ENCODE measurements around the gene ZBTB43.

Gene ZBTB43

GRCh38 chr9:126832440-126832839 lies 27.6 kb downstream of the ZBTB43 start:
- DNase-seq: no peak

GRCh38 chr9:126833020-126833419 lies 28.2 kb downstream of the ZBTB43 start:
- DNase-seq: no peak

DNA sequence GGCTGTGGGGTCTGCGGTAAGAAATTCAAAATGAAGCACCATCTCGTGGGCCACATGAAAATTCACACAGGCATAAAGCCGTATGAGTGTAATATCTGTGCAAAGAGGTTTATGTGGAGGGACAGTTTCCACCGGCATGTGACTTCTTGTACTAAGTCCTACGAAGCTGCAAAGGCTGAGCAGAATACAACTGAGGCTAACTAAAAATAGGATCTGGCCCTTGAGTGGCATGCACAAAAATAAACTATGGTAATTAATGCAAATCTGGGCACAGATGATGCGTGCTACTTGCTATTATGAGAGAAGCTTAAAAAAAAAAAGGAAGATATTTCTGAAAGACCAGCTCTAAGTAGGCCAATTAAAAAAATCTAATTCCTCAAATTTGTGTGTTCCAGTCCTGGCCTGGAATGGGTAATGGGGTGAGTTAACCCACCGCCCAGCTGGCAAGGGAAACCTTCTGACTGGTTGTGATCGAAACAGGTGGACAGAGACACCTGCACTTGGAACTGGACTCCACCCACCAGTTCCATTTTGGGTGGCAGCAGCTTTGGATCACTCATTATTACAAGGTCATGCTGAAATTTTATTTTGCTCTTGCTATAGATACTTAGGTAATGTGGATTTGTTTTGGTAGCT lies 29.0 kb downstream of the ZBTB43 start:
- no peak for DNase-seq

DNA sequence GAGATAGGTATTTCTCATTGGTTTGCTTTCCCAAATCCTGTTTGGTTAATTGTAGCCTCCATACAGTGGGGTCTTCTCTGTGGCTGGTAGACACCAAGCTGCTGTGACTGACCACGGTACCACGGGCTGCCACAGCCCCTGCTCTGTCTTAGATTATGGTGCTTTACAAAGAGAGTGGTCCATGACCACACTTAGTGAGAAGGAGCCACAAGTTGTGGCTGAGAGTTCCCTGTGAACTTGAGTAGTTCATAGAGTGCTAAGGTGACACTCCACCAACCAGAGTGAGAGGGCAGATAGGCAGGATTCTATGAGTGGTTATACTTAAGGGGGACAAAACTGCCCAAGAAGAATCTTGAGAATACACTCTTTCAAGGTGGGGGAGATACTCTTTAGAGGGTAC lies 29.8 kb downstream of the ZBTB43 start:
- no peak for DNase-seq

- DNase-seq: no peak
Observed at GRCh38 chr9:126836216-126836615, 31.4 kb downstream of the ZBTB43 start.

DNA sequence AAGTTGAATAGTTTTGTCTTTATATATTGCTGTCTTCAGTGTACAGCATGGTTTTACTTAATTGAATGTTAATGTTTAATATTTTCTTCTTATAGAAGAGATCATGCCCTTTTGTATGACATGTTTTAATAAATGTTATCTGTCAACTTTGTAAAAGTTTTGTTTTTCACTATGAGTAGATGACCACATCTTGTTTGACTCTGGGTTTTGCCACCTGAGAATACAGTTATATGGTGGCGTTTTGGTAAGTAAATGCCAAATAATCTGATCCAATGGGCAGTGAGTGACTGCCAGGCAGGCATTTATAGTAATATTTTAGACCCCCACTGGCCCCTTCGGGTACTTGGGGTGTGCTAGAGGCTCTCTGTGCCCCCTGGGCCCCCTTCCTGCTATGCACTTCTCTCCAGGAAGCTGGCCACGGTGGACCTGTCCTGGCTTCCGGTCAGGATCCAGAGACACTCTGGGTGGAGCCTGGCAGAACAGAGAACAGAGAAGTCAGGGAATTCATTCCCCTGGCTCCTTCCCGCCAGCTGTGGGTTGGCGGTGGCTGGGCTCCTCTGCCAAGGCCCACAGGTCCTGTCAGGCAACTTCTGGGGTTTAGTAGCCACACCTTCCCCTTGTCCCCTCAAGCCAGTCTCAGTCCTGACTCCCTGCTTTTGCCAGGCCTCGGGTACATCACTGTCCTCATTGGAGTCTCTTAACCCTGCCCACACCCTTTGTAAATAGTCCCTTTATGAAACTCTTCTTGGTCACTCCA lies 33.4 kb downstream of the ZBTB43 start:
- DNase-seq: no peak

DNA sequence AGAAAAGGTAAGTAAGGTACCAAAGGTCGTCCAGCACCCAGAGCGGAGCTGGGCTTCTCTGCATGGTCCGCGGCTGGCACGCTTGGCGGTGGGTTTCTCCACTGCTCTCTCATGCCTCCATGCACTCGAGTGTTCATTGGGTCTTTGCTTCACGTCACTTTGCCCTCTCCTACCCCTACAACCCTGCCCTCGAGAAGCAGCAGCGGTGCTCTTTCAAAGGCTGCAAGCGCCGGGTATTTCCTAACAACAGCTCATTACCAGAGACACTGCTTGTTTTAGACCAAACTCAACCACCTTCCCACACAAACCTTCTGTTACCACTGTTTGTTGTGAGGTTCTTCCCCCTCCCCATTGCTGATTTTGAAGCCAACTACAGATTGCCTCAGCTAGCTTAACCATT lies 34.1 kb downstream of the ZBTB43 start:
- no peak for DNase-seq

DNA sequence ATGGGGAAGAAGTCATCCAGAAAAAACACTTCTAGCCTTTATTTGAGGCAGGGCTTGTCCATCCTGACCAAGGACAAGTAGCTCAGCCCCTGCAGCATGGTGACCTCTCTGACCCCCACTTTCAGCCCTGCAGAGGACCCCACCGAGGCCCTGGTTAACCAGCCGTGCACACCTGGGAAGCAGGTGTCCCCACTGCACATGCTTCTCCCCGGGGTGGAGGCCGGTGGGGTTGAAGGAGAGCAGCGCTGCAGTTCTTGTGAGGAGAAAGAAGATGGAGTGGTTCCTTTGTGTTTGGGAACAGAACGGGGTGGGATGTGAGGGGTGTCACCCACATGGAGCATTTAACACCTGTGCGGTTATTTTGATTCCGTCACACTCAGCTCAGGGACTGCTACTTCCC lies 34.5 kb downstream of the ZBTB43 start:
- DNase-seq: no peak

DNA sequence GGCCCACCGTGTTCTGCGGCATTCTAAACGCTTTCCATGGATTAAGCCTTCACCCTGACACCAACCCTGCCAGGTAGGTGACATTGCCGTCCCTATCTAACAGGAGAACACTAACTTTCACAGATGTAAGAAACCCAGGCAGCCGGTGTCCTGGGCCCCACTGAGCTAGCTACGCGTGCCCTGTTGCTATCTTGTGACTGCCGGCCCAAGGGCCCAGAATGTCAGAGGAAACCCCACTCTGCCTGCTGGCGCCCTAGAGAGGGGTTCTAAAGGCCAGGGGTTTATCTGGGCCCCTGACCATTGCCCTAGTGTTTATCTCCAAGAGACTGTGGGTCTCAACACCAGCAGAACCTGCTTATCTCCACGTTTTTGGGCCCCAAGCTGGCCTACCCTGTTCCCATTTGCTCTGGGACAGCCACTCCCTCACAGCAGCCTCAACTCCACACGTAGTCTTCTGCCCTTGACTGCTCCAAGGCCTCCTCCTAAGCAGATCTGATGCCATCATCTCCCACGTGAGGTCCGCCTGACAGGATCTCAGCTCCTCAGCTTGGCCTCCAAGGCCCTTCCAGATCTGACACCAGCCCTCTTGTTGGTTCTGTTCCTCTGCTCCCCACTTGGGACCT lies 37.5 kb downstream of the ZBTB43 start:
- DNase-seq: no peak

- no peak for DNase-seq
Observed at GRCh38 chr9:126842977-126843799, 38.3 kb downstream of the ZBTB43 start.

DNA sequence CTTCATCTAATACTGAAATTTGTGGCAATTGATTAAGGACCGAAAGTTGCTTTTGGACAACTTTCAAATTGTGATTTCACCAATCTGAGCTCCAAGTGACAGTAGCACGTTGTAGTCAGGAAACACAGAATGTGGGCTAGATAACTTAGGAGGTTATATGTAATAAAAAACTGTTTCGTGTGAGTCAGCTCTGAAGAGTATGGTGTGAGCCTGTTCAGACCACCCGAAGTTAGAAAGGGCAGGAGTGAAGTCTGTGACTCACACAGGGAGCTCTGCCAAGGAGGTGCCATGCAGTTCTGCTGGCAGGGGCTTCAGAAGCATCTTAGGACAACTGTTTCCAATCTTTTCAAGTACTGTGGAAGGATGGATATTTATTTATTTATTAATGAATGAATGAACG lies 39.2 kb downstream of the ZBTB43 start:
- DNase-seq: no peak

- no peak for DNase-seq
Observed at GRCh38 chr9:126847051-126847450, 42.2 kb downstream of the ZBTB43 start.

DNA sequence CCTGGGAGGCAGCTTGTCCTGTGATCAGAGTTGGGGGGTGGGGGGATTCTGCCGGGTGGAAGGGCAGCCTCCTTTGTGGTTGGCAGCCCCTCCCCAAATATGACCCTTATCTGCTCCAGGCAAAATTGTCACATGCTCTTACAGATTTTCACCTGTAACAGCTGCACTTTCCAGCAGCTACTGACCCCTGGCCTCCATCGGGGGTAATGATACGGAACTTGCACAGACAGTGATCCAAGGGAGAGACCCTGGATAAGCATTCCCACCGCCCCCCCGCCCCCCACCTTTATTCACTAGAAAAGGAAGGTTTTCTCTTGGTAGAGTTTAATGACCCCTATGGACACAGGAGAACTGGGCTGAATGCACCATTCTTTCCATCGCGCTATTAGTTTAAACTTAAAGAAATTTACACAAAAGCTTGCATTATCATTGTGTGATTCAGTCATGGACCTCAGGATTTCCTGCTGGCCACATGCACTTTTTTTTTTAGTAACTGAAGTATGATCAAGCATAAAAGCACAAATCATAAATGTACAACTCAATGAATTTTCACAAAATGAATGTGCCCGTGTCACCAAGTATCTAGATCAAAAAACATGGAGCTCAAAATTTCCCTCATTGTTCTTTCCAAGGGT lies 44.9 kb downstream of the ZBTB43 start:
- no peak for DNase-seq

- no peak for DNase-seq
Observed at GRCh38 chr9:126851286-126851880, 46.5 kb downstream of the ZBTB43 start.

DNA sequence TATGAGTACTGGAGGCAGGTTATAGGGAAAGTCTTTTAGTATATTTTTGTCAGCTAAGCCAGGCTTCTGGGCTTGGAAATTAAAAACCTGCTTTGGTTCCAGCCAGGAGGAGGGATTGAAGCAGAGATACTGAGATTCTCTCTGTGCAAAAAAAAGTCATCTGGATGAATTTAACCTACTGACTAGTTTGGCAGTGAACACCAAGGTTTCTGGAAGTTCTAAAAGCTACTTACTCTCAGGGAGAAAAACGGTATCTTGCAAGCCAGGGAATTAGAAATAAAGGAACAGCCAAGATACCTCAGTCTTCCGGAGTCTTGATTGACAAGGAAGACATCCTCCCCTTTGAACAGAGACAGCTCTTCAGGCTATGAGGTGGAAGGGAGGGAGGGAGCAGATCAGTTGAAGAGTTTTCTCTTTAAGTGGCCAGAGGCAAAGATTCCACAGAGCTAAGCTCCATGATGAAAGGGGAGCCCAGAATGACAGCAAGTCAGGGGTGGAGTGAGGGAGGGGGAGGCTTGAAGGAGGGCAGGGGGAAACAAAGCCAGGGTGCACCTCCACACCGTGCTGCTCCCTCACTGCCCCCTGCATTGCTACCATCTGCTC lies 47.3 kb downstream of the ZBTB43 start:
- no peak for DNase-seq

- DNase-seq: no peak
Observed at GRCh38 chr9:126853667-126854066, 48.8 kb downstream of the ZBTB43 start.

GRCh38 chr9:126854734-126855133 lies 49.9 kb downstream of the ZBTB43 start:
- DNase-seq: no peak

DNA sequence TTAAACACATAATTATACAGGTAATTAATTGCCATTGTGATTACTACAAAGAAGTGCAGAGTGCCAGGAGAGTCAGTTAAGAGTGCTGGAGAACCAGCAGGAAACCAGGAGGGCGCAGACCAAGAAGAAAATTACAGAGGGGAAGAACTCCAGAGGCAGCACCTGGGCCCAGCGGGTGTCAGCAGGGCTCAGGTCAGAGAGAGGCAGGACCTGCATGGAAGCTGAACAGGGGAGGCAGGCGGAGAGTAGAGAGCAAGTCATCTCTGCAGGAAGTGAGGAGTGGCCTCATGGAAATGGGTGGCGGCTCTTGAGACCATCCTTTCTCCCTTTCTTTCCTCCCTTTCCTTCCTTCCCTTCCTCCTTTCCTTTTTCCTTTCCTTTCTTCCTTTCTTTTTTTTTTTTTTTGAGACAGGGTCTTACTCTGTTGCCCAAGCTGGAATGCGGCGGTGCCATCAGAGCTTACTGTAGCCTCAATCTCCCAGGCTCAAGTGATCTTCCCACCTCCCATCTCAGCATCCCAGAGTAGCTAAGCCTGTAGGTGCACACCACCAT lies 51.6 kb downstream of the ZBTB43 start:
- no peak for DNase-seq

GRCh38 chr9:126857261-126857960 lies 52.6 kb downstream of the ZBTB43 start:
- no peak for DNase-seq

- no peak for DNase-seq
Observed at GRCh38 chr9:126859111-126859510, 54.3 kb downstream of the ZBTB43 start.

Measured in activated T-cell treated with anti-CD3 and anti-CD28 coated beads for 4 hours (primary cell).